ENCODE data around the gene CORO6.

Gene CORO6

GRCh38 chr17:29576214-29577000 lies 46.3 kb downstream of the CORO6 start:
- DNase-seq, result no peak

GRCh38 chr17:29575511-29576213 lies 47.0 kb downstream of the CORO6 start:
- DNase-seq, result peak; percentile 13

GRCh38 chr17:29574732-29575510 lies 47.8 kb downstream of the CORO6 start:
- DNase-seq, result no peak

GRCh38 chr17:29573871-29574731 lies 48.6 kb downstream of the CORO6 start:
- peak; percentile 14 for DNase-seq

GRCh38 chr17:29573558-29573869 lies 49.2 kb downstream of the CORO6 start:
- DNase-seq, result no peak

- peak; percentile 74 for DNase-seq
These were observed 49.8 kb downstream of the CORO6 start for GRCh38 chr17:29572691-29573557.

- DNase-seq, result peak; percentile 20
These were observed 50.6 kb downstream of the CORO6 start for GRCh38 chr17:29571883-29572681.

GRCh38 chr17:29571486-29571882 lies 51.2 kb downstream of the CORO6 start:
- DNase-seq, result no peak

GRCh38 chr17:29570521-29570920 lies 52.2 kb downstream of the CORO6 start:
- no peak for DNase-seq

GRCh38 chr17:29569245-29569950 lies 53.3 kb downstream of the CORO6 start:
- peak; percentile 28 for DNase-seq

GRCh38 chr17:29568331-29569244 lies 54.1 kb downstream of the CORO6 start, which contains the start of gene TP53I13:
TP53I13 (plus strand) TSS chr17:29568701; CDS start chr17:29568759, 58 bp downstream.
- DNase-seq, result peak; percentile 90

GRCh38 chr17:29567554-29568330 lies 55.0 kb downstream of the CORO6 start:
- DNase-seq, result peak; percentile 78

- no peak for DNase-seq
These were observed 55.5 kb downstream of the CORO6 start for GRCh38 chr17:29567304-29567553.

- DNase-seq, result peak; percentile 76
These were observed 56.0 kb downstream of the CORO6 start, which contains the start of gene ABHD15 for GRCh38 chr17:29566473-29567303. ABHD15 (minus strand) TSS chr17:29567037; CDS start chr17:29566966, 71 bp downstream.

GRCh38 chr17:29565643-29566472 lies 56.9 kb downstream of the CORO6 start:
- DNase-seq, result peak; percentile 69
